Measurements from ENCODE around the gene CDAN1.

- no peak for TF ChIP-seq TAF1 (IDR thresholded peaks at IDR 0.05; ENCODE audit: low read depth, low read length)
- TF ChIP-seq POLR2A (IDR thresholded peaks at IDR 0.05; ENCODE audit: low read depth, low read length) = no peak
Observed at GRCh38 chr15:42693942-42694341, 43.0 kb downstream of the CDAN1 start.
